ENCODE results near the gene CHCHD6.

- TF ChIP-seq CEBPB (IDR thresholded peaks at IDR 0.05; ENCODE audit: low read depth) (no peak), CTCF (IDR thresholded peaks at IDR 0.05 in 2 of 3, conservative IDR thresholded peaks at IDR 0.05 in 1 of 3; ENCODE audit: borderline replicate concordance in 1 of 3, insufficient read depth in 1 of 3, low read depth in 2 of 3, low read length in 2 of 3) (no peak), ATF3 (IDR thresholded peaks at IDR 0.05) (no peak), SIN3A (IDR thresholded peaks at IDR 0.05; ENCODE audit: low read depth) (no peak), EZH2 (IDR thresholded peaks at IDR 0.05) (no peak), POLR2A (IDR thresholded peaks at IDR 0.05; ENCODE audit: borderline replicate concordance, extremely low read depth, insufficient read depth, insufficient read length) (no peak), POLR2AphosphoS5 (IDR thresholded peaks at IDR 0.05; ENCODE audit: low read depth, low read length) (no peak), RAD21 (IDR thresholded peaks at IDR 0.05; ENCODE audit: low read depth) (no peak), EZH2phosphoT487 (IDR thresholded peaks at IDR 0.05; ENCODE audit: borderline replicate concordance) (no peak), EGR1 (IDR thresholded peaks at IDR 0.05; ENCODE audit: low read depth) (no peak), ZNF274 (IDR thresholded peaks at IDR 0.05; ENCODE audit: low read depth, low read length) (no peak)
These were observed 38.7 kb upstream of the CHCHD6 start for GRCh38 chr3:126665221-126665936.

Data from HCT116 (cell line).